ENCODE data around the gene SLC12A1.

DNA sequence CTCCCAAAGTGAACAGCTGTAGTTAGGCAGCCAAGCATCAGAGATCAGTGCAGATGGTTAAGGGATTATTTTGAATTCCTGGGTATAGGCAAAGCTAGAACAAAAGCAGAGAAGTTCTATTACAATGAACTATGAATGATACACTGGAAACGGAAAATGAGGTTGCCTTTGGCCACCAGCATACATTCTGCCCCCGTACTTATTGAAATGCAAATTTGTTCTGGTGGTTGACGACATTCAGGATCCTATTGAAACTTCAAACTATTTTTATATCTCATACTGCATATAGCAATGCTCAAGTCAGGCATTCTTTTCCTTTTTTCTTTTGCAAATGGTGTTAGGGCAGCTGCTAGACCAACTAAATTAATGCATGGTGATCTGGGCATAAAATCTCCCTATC lies 61.7 kb downstream of the SLC12A1 start:
- TF ChIP-seq, protein P1, sequence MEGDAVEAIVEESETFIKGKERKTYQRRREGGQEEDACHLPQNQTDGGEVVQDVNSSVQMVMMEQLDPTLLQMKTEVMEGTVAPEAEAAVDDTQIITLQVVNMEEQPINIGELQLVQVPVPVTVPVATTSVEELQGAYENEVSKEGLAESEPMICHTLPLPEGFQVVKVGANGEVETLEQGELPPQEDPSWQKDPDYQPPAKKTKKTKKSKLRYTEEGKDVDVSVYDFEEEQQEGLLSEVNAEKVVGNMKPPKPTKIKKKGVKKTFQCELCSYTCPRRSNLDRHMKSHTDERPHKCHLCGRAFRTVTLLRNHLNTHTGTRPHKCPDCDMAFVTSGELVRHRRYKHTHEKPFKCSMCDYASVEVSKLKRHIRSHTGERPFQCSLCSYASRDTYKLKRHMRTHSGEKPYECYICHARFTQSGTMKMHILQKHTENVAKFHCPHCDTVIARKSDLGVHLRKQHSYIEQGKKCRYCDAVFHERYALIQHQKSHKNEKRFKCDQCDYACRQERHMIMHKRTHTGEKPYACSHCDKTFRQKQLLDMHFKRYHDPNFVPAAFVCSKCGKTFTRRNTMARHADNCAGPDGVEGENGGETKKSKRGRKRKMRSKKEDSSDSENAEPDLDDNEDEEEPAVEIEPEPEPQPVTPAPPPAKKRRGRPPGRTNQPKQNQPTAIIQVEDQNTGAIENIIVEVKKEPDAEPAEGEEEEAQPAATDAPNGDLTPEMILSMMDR (IDR thresholded peaks at IDR 0.05): no peak
- no peak for TF ChIP-seq POLR2A (IDR thresholded peaks at IDR 0.05)

All from right lobe of liver (tissue), 4 donors.